ENCODE data around the gene DIAPH1.

Gene DIAPH1

DNA sequence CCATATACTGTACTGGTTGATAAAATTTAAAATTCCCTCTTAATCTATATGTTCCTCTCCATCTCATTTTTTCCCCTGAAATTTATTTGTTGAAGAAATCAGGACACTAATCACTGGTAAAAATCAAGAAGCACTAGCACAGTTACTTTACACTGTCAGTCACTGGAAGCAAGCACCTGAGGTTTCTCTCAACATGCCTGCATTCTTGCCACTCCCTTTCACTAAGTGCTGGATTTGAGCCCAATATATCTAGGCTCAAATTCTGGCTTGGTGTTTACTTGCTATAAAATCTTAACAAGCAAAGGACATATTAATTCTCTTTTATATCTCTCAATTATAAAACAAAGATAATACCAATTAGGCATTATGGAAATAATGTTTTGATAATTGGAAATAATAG lies 58.6 kb downstream of the DIAPH1 start:
- no peak for DNase-seq

DNA sequence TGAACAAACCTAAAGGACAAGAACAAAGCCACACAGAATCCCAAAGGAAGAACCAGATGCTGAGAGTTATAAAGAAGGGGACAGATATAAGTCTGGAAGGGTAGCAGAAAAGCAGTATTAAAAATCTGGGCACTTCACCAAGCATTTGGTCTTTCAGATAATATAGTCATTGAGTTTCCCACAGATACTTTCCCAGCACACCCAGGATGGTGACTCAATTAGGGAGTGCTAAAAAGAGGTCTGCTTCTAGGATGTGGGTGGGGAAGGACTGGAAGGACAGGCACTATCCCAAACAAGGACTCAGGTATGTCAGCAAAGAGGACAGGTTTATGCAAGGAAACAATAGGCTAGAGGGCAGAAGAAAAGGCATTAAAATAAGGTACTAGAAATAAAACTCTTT lies 59.3 kb downstream of the DIAPH1 start:
- no peak for DNase-seq

DNA sequence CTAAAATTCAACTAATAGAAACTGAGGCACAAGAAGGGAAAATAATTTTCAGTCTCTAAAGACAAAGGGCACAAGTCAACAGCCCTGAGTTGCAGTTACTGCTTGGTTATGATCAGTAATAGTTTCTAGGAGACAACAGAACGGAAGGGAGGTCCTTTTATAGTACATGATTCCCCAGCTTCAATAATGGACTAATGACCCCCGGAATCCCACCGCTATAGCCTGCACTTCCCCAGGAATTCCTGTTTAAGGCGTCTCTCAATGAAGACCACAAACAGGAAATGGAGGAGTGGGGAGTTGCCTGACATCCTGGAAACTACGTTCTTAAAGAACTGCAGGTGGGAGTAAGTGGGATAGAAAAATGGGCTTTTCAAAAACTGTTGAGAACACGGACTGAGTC lies 60.6 kb downstream of the DIAPH1 start:
- no peak for DNase-seq

DNA sequence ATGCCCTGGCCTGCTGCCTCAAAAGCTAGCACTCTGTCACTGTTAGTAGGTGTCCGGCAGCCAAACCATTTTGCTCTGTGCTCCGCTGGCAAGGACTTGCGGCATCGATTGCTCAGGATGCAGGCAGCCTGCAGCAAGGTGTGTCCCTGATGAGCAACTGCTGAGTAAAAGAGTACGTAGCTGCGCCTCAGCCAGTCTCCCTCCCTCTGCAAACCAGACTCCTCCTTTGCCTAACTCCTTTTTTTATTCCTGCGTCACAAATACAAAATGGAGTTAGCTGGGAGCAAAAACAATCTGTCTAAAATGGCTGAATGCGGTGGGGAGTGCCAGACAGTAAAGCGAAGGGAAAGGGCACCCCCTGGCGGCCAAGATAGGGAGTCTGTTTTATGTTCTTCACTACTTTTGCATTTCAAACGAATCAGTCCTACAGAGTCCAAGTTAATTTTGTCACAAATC lies 61.1 kb downstream of the DIAPH1 start:
- peak; percentile 57 for DNase-seq

DNA sequence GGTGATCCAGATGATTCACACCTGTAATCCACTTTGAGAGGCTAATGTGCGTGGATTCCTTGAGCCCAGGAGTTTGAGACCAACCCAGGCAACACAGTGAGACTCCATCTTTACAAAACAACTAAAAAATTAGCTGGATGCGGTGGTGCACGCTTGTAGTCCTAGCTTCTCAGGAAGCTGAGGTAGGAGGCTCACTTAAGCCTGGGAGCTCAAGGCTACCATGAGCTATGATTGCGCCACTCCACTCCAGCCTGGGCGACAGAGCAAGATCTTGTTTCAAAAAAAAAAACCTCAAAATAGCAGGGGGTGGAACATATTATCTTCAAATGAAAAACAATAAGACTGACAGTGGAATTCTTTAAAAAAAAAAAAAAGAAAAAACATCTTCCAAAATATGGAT lies 70.9 kb downstream of the DIAPH1 start:
- no peak for DNase-seq

DNA sequence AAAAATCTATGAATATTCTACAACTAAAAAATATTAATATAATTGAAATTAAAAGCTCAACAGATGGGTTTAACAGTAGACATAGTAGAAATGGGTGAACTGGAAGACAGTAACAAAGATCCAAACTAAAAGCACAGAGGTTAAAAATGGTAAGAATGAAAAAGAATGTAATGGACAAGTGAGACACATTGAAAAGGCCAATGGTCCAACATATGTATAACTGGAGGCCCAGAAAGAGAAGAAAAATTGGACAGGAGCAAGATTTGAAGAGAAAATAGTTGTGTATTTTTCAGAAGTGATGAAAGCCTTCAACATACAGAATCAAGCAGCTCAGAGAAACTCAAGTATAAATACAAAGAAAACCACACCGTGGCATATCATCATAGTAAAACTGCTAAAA lies 71.3 kb downstream of the DIAPH1 start:
- DNase-seq, result no peak

DNA sequence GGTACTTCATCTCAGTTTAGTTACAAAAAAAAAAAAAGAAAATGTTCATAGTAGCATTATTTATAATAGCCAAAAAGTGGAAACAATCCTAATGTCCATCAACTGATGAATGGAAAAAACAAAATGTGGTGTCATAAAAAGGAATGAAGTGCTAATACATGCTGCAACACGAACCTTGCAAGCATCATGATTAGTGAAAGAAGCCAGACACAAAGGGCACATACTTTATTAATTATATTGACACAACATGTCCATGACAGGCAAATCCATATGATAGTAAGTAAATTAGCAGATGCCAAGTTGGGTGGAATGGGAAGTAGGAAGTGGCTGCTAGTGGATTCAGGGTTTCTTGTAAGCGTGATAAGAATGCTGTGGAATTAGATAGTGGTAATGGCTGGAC lies 75.7 kb downstream of the DIAPH1 start:
- no peak for DNase-seq

DNA sequence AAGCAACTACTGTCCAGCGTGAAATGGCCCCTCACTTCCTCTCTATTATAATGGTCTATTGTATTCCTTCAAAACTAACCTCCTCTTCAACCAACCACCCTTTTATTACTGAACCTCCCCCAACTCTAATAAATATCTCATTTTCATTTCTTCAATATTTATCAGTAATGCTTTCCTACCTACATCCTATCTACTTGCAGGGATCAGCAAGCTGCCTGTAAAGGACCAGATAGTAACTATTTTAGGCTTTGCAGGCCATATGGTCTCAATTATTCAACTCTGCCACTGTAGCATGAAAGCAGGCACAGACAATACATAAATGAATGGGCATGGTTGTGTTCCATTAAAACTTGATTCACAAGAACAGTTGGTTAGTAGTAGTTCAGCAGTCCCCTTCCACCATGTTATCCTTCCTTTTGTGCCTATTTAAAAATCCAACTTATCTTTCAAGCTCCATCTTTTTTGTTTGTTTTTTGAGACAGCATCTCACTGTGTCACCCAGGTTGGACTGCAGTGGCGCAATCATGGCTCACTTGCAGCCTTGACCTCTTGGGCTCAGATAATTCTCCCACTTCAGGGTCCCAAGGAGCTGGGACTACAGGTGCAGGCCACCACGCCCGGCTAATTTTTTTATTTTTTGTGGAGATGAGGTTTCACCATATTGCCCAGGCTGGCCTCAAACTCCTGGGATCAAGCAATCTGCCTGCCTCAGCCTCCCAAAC lies 84.1 kb downstream of the DIAPH1 start:
- no peak for DNase-seq

DNA sequence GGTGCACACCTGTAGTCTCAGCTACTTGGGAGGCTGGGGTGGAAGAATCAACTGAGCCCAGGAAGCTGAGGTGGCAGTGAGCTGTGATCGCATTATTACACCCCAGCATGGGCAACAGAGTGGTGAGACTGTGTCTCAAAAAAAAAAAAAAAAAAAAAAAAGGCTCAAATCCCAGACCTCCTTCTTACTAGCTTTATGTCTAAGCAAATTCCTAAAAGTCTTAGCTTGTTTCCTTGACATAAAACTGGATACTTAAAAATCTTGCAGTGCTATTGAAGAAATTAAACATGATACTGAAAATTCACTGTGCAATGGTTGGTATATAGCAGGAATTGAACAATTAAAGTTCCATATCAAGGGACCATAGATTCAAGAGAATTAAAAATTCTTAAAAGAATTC lies 84.9 kb downstream of the DIAPH1 start:
- DNase-seq, result no peak

DNA sequence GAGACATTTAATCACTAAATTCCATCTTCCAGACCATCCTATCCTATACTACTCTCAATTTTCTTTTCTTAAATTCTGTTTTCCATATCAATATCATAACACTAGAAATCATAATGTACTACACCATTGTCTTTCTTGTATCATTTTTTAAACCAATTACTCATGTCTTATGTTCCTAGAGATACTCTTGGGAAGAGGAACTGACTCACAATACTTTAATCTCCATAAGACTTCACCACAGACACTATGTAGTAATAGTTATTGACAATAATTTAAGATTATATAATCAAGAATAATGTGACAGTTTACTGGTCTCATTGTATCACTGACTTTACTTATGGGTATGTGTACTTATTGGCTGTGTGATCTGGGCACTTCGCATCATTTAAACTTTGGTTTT lies 86.1 kb downstream of the DIAPH1 start:
- DNase-seq, result no peak

DNA sequence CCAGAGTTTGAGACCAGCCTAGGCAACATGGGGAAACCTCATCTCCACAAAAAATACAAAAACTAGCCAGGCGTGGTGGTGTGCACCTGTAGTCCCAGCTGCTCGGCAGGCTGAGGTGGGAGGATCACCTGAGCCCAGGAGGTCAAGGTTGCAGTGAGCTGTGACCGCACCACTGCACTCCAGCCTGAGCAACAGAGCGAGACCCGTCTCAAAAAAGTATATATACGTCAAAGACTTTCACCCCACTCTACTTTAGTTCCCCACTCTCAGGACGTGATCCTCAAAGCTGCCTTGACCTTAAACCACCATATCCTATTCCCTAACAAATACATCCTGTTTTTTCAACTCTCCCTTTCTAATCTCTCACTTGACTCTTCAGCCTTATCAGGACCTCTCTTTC lies 88.9 kb downstream of the DIAPH1 start:
- DNase-seq, result no peak

DNA sequence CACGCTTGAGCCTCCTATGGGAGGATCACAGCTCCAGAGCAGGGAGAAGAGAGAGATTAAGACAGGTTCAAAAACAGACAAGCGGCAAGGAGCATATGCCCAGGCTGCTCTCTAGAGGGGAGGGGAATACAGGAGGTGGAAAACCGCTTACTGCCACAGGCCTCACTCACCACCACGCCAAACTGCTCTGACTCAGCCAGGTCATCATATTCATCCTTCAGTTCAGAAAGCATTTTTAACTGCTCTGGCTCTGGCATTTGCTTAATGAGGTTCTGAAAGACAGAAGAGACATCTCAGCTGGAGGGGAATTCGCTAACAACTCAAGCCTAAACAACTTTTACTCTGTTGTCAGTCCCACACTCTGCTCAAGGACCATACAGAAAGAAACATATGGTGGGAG lies 89.8 kb downstream of the DIAPH1 start:
- DNase-seq, result no peak

DNA sequence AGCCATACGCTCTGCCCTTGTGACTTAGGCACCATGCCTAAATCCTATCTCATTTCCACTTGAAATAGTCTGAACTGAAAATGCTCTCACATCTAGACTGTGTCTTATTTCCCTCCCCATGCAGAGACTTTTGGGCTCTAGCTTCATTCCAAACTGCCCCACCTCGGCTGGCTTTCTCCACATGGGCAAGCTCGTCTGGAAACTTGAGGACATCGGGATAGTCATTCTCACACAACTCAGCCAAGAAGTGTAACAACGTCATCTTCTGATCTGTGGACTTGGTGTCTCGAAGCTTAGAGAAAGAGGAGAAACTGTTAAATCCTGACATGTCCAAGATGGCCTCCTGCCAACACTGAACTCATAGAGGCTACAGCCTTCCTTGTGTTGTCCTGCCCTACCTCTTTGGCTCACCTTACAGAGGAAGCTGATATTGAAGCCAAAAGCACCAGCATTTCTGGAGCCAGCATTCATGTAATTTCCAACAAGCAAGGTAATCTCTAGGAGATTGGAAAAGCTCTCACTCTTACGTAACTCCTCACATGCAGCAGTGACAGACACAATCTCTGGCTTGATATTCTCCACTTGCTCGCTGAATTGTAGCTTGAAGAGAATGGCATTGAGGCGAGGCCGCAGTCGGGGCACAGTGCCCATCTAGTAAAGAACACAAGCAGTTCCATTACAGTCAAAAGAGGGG lies 90.4 kb downstream of the DIAPH1 start:
- DNase-seq, result no peak

DNA sequence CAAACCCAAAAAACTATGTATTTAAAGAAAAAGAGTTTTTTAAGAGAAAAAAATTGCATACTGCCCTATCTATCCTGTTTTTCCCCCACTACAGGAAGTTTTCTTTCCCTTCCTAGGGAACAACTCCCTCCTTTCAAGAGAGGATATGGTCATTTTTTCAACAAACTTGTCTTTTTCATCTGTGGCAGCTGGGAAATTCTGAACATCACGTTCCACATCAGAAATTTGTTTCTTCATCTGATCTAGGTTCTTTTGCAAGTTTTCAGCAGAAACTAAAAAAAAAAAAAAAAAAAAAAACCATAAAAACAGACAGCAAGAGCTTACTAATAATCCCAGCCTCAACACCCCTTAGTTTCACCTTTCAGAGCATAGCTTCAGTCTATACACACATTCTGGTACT lies 91.4 kb downstream of the DIAPH1 start:
- DNase-seq, result no peak

DNA sequence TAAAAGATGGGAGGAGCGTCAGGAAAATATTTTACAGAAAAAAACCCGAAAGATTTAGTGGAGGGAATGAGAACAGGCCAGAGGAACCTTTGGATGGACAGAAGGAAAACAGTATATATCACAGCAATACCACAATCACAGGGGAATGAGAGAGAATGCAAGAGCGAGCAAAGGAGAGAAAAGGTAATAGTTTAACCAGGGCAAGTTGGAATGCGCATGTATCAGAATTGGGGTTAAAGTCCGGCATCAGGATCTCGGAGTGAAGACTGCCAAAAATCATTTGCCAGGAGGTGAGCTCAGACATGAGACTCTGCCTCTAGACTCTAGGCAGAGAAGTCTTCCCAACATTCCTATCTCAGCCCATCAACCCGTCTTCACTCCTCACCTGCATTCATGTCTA lies 93.1 kb downstream of the DIAPH1 start:
- DNase-seq, result no peak

DNA sequence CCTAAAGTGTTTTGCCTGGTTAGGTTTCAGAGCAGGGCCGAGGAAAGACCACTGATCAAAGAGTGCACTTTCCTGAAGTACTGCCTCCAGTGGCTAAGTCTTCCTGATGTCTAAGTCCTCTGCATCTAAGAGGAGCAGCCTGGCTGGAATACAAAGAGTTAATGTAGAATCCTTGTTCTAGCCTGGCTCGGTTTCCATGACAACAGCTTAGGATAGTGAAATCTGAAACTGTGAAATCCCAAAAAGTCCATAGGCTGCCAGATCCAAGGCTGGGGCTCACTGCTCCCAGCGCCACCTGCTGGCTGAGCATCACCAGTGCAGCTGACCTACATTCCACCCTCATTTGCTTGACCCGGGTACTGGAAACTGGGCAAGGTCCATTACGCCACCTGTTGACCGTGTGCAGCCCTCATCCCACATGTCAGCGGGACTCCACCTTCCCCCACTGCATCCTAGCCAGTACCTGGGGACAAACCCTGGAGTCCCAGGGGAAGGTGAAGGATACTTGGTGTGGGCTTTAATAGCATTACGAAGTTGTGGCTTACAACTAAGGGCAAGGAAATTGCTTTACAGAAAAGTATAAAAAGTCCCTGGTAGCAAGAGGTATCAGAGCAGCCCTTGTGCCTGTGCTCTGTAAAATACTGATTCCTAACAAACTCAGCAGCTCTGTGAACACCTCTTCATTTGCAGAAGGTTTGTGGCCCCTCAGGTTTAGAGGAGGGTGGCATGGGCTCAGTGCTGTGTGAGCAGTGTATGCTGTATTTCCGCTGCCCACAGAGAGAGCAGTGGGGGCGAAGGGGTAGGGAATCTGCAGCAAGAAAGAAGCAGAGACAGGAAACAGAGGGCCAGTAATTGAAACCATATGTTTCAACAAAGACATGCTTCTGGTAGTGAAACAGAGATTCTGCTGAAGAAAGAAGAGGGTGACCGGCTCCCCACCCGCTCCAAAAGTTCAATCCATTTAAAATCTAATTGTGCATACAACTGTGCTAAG lies 93.9 kb downstream of the DIAPH1 start:
- DNase-seq, result peak; percentile 87

DNA sequence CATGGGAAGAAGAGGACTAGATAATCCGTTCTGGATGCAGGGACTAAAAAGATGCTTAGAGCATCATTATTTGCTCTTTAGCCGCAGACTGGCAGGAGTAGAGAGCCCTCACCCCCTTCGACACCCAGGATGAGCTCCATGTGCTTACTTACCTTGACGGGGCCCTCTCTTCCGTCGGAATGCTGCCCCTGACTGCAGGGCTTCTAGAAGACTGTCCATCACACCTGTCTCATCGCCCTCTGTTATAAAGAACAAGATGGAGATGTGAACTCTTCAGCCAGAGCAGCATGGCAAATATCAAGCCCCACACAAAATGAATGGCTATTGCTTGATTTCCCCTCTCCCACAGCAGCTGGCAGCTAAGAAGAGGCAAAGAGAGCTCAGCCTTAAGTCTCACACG lies 94.8 kb downstream of the DIAPH1 start:
- no peak for DNase-seq

DNA sequence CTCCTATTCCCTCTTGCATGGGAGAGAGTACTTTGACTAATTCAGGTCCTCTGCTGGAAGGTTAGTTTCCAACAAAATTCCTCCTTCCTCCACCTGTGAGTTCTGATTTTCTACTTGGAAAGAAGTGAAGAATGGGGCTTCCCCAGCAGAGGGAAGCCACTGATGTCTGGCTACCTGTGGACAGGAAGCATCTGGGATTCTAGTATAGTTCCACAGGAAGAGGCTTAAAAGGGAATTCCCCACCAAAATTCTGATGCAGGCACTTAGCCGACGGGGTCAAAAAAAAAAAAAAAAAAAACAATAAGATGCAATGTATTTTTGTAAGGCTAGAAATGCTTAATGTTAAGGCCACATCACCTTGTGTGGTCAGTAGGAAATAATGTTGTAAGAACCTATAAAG lies 96.5 kb downstream of the DIAPH1 start:
- DNase-seq, result no peak

DNA sequence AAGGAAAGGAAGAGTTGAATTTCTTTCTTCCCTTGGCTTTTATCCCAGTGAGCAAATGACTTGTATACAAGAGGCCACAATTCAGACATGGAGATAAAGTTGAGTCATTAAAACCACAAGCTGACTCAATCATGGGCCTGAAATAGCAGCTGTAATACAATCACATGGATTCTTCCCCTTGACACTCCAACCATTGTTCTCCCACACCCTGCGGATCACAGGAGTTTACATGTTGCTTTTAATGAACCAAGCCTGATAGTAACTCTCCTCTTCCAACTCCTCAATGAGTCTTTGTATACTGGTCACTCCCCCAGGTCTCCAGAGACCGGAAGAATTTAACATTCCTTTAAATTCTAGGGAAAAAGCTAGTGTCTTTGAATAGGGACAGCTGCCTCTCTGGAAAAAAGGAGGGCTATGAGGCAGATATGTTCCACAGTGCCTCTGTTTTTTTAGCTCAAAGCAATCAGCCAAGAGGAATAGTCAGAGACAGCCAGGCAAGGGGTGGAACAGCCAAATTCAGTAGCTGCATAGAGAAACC lies 97.5 kb downstream of the DIAPH1 start:
- no peak for DNase-seq

DNA sequence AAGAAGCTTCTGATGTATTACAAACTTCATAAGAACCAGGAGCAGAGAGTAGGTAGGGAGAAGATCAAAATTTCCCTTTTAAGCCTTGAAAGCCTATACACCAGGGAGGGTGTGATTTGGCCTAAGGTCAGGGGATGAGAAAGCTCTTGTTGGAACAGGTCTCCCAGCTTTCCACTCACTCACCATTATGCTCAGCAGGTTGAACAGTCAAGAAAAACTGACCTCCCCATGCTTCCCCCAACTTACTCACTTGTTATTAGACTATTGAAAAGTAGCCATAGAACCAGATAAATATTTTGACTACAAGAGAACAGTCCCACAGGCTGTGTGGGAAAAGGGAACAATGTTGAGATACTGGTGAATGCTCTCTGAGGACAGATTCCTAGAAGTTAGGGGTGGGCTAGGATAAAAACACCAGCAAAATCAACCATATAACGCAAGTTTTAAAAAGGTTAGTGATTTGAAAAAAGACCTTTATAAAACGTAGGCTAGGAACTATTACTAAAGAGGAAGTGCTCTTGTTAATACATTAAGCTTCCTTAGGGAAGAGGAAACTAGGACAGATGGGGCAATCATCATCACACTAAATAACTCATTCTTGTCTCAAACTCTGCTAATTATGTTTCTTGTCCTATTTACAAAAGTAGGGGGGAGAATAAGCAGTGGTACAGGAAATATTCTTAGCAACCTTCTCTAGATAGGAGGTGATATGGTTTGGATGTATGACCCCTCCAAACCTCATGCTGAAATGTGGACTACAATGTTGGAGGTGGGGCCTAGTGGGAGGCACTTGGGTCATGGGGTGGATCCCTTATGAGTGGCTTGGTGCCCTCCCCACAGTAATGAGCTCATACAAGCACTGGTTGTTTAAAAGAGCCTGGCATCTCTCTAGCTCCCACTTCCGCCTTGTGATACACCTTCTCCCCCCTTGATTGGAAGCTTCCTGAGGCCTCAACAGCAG lies 98.9 kb downstream of the DIAPH1 start:
- DNase-seq, result no peak

DNA sequence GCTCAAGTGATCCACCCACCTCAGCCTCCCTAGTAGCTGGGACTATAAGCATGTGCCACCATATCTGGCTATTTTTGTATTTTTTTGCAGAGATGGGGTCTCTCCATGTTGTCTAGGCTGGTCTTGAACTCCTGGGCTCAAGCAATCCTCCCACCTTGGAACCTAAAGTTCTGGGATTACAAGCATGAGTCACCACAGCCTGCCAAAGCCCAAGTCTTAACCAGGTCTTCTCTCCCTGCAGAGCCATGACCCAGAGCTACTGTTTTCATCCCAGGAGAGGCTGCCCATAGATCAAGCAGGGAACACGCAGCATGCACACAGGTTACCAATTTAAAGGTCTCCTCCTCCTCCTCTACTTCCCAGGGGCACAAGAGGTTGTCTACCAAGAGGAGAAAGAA lies 100.2 kb downstream of the DIAPH1 start:
- no peak for DNase-seq

Measured in NCI-H524 treated with DMSO at 0.1 percent for 48 hours (cell line).